ENCODE measurements around the gene CTSE.

Gene CTSE

GRCh38 chr1:205991237-205991636 lies 32.5 kb downstream of the CTSE start:
- peak in 1 of 2 experiments; percentile 27 for DNase-seq (ENCODE audit: low read depth in 2 of 2)

- DNase-seq (ENCODE audit: low read depth in 2 of 2), result no peak
These were observed 33.5 kb downstream of the CTSE start for GRCh38 chr1:205990226-205990625.

GRCh38 chr1:205989786-205990185 lies 33.9 kb downstream of the CTSE start:
- no peak for DNase-seq (ENCODE audit: low read depth in 2 of 2)

- DNase-seq (ENCODE audit: low read depth in 2 of 2), result no peak
These were observed 35.1 kb downstream of the CTSE start for GRCh38 chr1:205988585-205988995.

- no peak for DNase-seq (ENCODE audit: low read depth in 2 of 2)
These were observed 36.8 kb downstream of the CTSE start for GRCh38 chr1:205986861-205987260.

GRCh38 chr1:205986292-205986691 lies 37.4 kb downstream of the CTSE start:
- no peak for DNase-seq (ENCODE audit: low read depth in 2 of 2)

- DNase-seq (ENCODE audit: low read depth in 2 of 2), result no peak
These were observed 38.2 kb downstream of the CTSE start for GRCh38 chr1:205985330-205986005.

GRCh38 chr1:205983925-205984725 lies 39.6 kb downstream of the CTSE start:
- peak in 1 of 2 experiments; percentile 33 for DNase-seq (ENCODE audit: low read depth in 2 of 2)

- no peak for DNase-seq (ENCODE audit: low read depth in 2 of 2)
These were observed 42.4 kb downstream of the CTSE start for GRCh38 chr1:205981257-205981656.

- DNase-seq (ENCODE audit: low read depth in 2 of 2), result no peak
These were observed 43.3 kb downstream of the CTSE start for GRCh38 chr1:205980237-205980870.

- no peak for DNase-seq (ENCODE audit: low read depth in 2 of 2)
These were observed 44.4 kb downstream of the CTSE start for GRCh38 chr1:205979301-205979700.

GRCh38 chr1:205978676-205979075 lies 45.0 kb downstream of the CTSE start:
- no peak for DNase-seq (ENCODE audit: low read depth in 2 of 2)

- DNase-seq (ENCODE audit: low read depth in 2 of 2), result peak; percentile 72
These were observed 46.2 kb downstream of the CTSE start for GRCh38 chr1:205977402-205978014.

GRCh38 chr1:205976708-205977401 lies 46.8 kb downstream of the CTSE start:
- no peak for DNase-seq (ENCODE audit: low read depth in 2 of 2)

- DNase-seq (ENCODE audit: low read depth in 2 of 2), result no peak
These were observed 47.7 kb downstream of the CTSE start for GRCh38 chr1:205976036-205976435.

GRCh38 chr1:205975387-205975998 lies 48.2 kb downstream of the CTSE start:
- DNase-seq (ENCODE audit: low read depth in 2 of 2), result no peak

GRCh38 chr1:205974712-205975111 lies 49.0 kb downstream of the CTSE start:
- DNase-seq (ENCODE audit: low read depth in 2 of 2), result no peak

GRCh38 chr1:205973377-205974232 lies 50.1 kb downstream of the CTSE start:
- DNase-seq (ENCODE audit: low read depth in 2 of 2), result no peak

GRCh38 chr1:205972491-205973168 lies 51.1 kb downstream of the CTSE start:
- DNase-seq (ENCODE audit: low read depth in 2 of 2), result no peak

GRCh38 chr1:205972081-205972480 lies 51.6 kb downstream of the CTSE start:
- no peak for DNase-seq (ENCODE audit: low read depth in 2 of 2)
